ENCODE measurements around the gene C3orf52.
A peak's percentile ranks its signal among the peaks of the same experiment; 100 is the strongest.

The C3orf52 gene

DNA sequence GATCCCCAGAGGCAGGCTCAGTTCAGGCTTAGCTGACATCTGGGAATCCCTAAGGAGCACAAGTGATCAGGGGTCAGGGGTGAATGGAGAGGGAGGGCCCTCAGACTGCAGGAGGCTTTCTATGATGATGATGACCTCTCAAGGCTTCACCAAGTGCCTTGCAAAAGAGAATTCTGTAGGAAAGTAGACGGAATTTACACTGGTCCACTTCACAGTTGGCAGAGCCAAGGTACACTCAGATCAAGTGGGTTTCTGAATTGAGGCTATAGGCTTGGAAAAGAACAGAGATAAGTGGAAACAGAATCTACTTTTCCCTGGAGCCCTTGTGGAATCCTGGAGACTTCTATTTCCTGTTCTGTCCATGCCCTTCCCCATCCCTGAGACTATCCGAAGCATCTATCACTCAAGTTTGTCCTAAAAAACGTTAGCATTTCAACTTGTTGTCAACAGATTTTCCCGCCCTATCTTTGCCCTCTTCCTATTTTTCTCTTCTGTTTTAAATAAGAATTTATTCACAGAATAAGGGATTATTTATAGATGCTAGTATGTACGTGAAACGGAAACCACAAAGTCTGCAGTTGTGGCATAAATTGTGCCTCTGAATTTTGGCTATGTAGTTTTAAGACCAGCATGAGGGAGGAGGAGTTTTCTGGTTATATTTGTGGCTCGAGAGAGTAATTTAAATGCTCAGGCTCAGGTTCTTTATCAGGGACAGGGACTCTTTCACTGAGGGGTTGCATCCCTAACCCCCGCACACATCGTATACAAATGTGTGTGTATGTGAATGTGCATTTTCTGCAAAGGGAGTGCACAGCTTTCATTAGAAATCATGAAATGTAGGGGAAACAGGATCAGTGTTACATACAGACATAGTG is 34.0 kb downstream of the C3orf52 start:
- DNase-seq (ENCODE audit: low read depth, low spot score), result no peak

DNA sequence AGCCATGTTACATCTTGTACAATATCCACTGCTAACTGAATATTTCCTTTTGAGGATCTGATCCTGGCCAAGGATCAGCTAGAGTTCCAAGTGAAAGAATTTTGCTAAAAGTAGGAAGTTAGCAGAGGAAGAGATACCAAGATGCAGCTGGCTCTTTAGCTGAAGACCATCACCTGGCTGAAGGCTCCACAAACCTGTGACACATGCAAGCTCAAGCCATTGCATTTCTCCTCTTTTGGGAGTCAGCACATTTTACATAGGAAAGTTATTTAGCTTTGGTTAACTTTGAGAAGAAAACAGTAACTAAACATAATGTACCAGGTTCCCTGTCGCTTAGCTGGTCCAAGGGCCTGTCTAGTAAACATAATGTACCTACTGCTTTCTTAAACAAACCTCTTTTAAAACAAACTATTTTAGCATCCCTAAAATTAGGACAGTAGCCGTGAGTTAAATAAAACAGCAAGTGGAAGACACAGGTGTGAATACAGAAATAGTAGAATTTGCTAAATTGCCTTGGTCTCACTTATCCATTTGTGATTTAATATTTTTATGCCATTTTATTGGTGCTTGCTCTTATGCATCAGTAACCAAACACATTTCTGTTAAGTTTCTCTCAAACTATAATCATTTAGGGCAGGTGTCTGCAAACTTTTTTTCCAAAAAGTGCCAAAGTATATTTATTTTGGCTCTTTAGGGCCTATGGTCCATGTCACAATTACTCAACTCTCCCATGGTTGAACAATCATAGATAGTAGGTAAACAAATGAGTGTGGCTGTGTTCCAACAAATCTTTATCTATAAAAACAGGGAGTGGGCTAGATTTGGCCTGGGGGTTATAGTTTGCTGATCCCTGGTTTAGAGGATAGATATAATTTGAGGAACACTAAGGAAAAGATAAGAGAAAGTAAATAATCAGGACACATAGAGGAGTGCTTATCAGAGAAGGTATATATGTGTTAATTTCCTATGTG is 35.7 kb downstream of the C3orf52 start:
- no peak for DNase-seq (ENCODE audit: low read depth, low spot score)

DNA sequence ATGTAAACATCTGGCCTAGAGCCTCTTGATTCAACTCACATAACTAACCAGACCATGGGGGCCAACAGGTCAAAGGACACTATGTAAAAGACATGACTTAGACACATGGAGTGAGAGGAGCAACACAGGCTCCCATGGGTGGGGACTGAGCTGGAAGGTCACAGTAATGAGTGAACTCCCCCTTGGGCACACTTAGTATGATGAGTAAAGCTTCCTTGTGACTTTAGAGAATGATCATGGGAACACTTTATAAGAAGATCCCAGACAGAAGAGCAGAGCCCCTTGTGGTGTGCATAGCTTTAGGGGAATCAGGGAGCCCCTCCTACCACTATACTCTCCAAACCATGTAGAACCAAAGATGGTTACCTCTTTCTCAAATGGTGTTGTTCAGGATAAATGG is 36.7 kb downstream of the C3orf52 start:
- no peak for DNase-seq (ENCODE audit: low read depth, low spot score)

DNA sequence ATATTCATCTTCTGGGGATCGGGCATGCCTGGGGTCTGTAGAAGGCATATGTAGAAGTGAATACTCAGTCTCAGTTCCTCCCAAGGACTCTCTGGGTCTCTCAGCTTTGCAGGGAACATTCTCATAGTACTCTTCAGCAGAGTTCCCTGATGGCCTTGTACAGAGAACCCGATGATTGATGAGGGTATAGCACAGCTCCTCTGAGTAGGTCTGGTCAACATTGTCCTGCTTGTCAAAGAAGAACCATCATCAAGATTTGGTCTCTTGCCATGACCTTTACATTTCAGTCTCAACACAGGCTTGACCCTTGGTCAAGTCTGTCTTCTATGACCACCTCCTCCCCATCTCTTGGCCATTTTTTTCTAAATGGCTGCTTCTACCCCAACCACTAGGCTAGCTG is 37.4 kb downstream of the C3orf52 start:
- no peak for DNase-seq (ENCODE audit: low read depth, low spot score)

DNA sequence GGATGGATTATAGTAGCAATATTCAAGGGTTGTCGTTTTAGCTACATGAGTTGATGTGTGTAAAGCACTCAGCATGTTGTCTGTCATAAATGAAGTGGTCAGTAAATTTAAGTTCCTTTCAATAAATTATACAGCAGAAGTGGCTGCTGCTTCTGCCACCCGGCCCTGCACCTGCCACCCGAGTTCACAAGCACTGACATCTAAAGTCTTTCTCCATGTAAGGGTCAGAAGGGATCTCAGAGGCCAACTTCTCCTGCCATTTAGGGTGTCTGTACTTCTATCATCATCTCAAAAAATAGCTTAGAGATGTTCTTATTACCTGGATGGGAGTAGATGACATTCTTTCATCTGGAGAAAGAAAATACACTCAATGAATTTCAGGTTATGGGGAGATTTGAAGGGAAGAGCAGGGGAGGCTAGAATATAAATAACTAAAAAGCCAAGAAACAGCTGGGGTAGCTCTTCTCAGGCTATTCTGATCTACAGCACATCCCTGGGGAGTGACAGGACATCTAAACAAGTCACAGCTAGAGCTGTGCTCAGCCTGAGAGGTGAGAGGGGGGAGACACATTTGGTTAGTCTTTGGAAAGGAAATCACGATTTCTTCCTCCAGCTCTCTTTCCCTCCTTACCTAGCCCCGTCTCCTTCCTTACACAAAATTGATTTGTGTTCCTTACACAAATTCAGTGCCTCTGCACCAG is 38.9 kb downstream of the C3orf52 start:
- no peak for DNase-seq (ENCODE audit: low read depth, low spot score)

DNA sequence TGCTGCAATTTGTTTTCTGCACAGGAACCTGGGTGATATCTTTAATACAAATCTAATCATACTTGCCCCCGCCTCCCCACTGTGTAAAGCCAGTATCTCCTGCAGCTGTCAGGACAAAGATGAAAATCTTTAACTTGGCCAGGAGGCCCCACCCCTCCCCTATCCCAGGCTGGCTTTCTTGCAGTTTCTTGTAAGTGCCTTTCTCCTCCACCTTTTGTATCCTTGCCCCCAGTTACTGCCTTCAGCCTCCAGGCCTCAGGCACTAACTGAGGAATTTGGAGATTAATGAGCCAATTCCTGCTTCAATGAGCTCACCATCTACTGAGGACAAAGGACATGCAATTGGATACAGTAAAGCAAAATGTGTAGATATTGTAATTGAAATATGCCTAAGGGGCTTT is 40.3 kb downstream of the C3orf52 start:
- DNase-seq (ENCODE audit: low read depth, low spot score), result no peak

DNA sequence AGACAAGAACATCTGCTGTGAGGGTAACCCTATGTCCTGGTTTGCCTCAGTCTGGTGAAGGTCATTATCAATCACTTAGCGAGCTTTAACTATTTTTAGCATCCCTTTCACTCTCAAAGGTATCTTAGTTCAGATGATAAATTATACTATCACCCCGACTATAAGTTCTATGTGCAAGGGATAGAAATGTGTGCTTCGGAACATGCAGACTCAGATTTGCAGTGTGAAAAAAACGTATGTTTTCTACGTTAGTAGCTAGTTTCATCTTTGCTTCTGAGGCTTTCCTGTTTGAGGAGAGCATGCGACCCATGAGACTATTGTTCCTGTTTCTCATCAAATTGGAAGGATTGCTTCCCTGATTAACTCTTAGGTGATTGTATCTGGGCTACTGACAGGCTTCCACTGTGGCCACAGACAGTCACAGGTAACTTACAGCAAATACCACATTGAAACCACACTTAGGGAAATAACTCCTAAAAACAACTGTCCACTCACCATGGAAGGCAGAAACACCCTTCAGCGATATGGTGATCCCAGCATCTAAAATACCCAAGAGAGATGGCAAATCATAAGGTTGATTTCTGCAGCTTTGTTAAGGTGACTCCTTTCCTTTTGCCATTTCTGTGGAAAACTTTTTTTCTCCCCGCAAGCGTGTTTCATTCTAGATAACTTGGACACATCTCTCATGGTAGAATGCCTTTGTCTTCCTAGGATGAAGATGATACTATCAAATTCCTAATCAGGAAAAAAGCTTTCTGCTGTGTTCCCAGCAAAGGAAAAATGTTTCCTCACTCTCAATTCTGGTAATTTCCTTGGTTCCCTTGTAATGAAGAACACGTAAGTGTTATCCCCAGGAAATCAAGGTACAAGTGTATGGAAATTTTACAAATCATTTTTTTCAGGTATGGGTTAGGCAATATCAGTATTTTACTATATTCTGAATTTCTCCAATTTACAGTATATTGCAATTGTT is 41.6 kb downstream of the C3orf52 start:
- DNase-seq (ENCODE audit: low read depth, low spot score), result no peak

DNA sequence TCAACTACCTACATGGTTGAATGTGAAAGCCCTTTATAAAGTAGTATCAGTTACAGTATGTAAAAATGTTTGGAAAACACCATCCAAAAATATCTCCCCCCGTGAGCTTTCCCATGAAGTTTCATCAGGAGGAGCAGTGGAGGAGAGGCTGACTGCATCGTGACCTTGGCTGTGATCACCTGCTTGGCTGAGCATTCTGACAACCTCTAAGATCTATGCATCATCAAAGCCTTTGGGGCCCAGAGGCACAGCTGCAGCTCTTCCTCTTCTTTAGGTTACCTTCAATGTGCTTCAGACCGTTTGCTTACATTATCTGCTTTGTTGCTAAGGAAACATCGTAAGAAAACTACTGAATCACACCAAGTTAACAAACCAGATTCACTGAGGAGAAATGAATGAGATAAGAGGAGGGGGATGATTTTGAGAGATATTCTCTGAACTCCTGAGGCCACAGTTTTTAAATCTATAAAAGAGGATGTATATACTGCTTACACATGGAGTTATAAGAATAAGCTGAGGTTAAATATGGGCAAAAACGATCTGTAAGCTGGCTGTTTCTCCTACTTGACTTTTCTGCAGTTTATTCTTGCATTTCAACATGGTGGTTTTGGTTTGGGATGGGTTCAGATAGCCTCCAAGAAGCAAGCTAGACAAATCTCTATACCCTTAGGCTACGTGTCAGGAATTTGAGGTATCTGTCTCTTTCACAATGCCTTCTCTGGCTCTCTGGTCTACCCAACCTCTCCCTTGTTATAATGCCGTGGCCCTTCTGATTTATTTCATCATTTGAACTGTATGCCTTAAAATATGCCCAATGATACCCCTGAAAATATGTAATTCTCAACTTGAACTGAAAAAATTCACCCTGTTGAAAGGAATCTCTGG is 42.9 kb downstream of the C3orf52 start:
- no peak for DNase-seq (ENCODE audit: low read depth, low spot score)

DNA sequence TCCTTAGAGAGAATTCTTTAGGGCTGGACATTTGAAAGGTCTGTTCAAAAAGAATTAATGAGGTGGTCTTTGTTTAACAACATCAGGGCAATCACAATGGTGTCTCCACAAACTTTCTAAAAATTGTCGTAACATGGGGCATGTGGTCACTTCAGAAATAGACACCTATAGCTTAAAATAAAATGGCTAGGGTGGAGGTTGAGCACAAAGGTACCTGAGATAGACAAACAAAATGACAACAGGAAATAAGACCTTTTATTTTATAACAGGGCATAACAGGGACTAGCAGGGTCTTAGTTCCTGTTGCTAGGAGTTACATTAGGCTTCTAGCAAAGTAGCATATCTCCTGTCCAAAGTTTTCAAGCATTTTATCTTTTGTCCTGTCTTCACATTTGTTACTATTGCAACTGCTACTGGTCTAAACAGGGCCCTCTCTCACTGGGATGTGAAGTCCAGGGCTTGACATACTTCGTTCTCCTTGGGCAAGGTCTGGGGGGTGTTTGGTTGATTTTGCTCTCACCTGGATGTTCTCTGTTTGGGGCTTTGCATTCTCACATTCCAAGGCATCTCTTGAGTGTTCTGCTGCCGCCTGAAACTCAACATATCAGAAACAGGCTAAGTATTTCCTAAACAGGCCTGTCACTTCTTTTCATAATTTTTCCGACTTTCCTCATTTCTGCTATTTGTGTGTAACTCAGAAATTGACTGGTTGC is 43.9 kb downstream of the C3orf52 start:
- no peak for DNase-seq (ENCODE audit: low read depth, low spot score)

DNA sequence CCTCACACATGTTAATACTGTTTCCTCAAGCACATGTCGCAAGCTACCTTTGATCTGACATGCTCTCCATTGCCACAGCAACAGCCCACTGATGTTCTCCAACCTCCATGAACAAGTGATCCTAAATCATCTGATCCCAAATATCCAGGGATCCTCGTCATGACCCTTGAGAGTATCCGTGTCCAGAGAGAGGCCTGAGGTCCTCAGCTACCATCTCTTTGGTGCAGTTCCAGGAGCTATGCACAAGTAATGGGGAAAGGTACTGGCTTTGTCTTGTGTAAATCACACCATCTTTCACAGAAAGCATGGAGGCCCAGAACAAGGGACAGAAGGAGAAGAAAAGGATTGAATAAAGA is 44.4 kb downstream of the C3orf52 start:
- DNase-seq (ENCODE audit: low read depth, low spot score), result no peak

DNA sequence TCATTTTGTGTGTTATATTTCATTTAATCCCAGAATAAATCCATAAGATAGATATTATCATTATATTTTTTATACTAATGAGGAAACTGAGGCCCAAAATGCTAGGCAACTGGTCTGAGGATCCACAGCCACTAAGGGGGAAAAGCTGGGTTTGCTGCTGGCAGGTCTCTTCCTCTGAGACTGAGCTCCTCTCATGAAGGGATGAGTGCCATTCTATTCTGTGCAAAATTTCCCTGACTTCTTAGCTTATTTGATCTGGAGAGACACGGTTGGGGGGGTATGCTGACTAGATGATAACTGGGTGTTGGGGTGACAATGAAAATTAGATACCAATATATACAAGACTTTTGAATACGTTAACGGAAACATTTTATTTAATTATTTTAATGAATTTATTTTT is 44.9 kb downstream of the C3orf52 start:
- no peak for DNase-seq (ENCODE audit: low read depth, low spot score)

DNA sequence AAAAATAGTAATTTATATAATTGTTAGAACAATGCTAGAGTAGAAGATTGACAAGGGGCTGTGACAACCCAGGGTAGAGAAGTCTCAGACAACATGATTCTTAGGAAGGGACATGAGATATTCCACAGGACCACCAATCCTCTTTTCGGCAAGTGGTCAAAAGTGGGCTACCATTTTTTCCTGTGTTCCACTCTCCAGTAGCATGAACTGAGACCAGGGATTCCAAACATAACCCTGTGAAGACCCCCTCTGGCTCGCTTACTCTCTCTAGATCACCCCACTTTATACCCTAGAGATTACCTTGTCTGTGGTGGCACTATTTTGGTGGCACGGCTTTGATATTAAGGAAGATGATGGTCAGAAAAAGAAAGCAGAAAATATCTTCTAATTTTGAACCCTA is 45.9 kb downstream of the C3orf52 start:
- no peak for DNase-seq (ENCODE audit: low read depth, low spot score)

DNA sequence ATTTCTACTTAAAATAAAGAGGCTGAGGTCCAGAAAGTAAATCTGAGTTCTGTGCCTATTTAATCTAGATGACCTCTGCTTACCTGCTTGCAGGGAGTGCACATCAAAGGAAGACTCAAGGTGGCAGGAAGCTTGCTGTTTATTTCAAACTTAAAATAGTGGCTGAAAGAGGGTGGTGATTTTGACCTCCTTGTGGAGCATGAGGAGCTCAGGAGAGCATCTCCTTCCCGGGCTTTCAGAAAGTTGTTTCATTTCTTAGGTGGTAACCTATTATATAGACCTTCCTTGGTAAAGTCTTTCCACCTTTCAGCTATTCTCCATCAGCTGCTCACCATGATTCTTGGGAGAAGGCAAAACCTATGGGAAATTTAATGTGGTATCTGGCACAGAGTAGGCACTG is 46.4 kb downstream of the C3orf52 start:
- no peak for DNase-seq (ENCODE audit: low read depth, low spot score)

DNA sequence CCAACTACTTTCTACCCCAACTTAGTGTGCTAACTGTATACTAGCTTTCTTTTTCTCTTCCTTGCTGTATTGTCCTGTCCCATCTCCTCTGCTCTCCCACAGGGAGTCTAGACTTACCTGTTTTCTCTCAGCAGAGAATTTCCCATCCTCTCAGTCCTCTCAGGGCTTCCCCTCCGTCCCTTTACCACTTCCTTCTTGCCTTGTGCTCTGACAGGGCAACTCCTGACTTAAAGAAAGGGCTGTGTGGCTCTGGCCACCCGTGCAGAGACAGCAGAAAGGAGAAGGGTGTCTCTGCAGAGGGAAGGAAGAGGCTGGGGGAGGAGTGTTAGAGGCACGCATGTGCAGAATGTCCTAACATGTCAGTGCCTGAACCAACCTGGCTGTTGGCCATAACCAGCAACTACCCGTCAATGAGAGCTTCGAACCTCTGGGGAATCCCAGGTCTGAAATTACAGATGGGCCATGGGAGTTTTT is 46.8 kb downstream of the C3orf52 start, which contains the start of gene GCSAM:
Gene GCSAM, minus strand, starts transcription at position 274 of the 474 bp plus-strand sequence. Its CDS starts 128 bp downstream, at position 146.
- peak; percentile 9 for DNase-seq (ENCODE audit: low read depth, low spot score)

DNA sequence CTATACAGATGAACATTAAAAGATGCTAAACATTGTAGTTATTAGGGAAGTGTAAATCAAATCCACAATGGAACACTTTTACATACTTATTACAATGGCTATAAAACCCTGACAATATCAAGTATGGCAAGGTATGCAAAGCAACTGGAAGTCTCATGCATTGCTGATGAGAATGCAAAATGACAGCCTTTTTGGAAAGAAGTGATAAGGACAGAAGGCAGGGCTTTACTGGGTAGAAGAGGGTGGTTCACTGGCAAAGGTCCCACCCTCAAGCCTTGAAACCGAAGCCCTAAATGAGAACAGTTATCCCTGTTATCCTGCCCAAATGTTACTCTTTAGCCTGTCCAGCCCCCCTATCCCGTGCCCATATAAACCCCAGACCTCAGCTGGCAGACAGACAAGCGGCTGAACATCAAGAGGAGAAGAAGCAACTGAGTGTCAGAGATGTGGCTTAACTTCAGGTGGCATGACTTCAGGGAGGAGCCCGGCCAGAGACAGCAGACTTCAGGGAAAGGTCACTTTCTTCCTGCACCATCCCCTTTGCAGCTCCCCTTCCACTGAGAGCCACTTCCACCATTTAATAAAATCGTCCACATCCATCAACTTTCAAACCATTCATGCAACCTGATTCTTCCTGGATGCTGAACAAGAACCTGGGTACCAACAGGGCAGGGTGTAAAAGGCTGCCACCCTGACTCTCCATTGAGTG is 47.6 kb downstream of the C3orf52 start:
- no peak for DNase-seq (ENCODE audit: low read depth, low spot score)

DNA sequence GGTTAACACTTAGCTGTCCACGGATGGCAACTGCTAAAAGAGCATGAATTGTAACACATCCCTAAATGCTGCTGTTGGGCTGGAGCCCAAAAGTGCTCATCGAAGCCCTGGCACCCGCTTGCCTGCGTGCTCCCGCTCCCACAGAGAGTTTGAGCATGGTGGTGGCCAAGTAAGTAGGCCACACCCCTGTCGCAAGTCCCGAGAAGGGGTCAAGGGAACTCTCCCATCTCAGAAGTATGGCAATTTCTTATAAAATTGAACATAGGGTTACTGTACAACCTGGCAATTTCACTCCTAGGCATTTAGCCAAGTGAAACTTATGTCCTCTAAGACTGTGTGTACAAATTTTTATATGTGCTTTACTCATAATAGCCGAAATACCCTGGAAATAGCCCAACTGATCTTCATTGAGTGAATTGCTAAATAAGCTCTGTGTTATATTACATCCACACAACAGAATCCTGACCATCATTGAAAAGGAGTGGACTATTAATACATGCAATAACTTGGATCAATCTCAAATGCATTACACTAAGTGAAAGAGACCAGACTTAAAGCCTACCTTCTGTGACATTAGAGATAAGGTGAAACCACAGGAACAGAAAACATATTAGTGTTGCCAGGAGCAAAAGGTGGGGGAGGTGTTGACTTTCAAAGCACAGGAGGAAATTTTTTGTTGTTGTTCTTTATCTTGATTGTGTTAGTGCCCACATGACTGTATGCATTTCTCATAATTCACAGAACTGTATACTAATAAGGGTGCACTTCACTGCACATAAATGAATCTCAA is 48.3 kb downstream of the C3orf52 start:
- no peak for DNase-seq (ENCODE audit: low read depth, low spot score)

DNA sequence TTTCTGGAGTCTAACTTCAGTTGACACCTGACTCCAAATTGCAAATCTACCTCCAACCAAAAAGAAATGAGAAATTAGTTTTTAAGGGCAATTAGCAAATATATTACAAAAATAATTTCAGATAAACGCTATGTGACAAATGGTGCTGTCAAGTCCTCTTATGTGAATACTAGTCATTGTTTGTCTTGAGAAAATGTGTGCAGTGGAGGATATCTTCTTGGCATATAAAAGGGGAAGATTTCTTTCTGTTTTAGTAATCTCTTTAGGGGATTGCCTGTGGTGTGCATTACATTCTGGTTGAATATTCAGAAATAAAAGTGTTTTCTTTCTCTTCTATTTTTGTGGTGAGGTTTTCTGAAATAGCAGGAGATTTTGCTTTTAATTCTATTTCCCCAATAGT is 49.9 kb downstream of the C3orf52 start:
- DNase-seq (ENCODE audit: low read depth, low spot score), result no peak

All from activated CD4-positive, CD25-positive, alpha-beta regulatory T cell treated with anti-CD3 and anti-CD28 coated beads, Interleukin-2, amount 50 U/mL, for 16 hours (primary cell).